ENCODE measurements around the gene ARL4C.

ARL4C gene

GRCh38 chr2:234447963-234448362 is 48.9 kb downstream of the ARL4C start:
- CTCF ChIA-PET = interaction anchor here (0.6 kb wide), 1 partner anchor 53 kb away, joined by 8 read pairs; no protein-coding TSS in a partner anchor
- H3K27ac ChIP-seq = peak overlapping the region; percentile 96
- DNase-seq (ENCODE audit: low spot score) = no peak
- POLR2A ChIA-PET (ENCODE audit: low non-redundant PET) = no interaction called here
- TF ChIP-seq, protein P1, sequence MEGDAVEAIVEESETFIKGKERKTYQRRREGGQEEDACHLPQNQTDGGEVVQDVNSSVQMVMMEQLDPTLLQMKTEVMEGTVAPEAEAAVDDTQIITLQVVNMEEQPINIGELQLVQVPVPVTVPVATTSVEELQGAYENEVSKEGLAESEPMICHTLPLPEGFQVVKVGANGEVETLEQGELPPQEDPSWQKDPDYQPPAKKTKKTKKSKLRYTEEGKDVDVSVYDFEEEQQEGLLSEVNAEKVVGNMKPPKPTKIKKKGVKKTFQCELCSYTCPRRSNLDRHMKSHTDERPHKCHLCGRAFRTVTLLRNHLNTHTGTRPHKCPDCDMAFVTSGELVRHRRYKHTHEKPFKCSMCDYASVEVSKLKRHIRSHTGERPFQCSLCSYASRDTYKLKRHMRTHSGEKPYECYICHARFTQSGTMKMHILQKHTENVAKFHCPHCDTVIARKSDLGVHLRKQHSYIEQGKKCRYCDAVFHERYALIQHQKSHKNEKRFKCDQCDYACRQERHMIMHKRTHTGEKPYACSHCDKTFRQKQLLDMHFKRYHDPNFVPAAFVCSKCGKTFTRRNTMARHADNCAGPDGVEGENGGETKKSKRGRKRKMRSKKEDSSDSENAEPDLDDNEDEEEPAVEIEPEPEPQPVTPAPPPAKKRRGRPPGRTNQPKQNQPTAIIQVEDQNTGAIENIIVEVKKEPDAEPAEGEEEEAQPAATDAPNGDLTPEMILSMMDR (conservative IDR thresholded peaks at IDR 0.05; ENCODE audit: low read depth) = no peak

GRCh38 chr2:234447189-234447588 is 49.7 kb downstream of the ARL4C start:
- no peak for DNase-seq (ENCODE audit: low spot score)
- CTCF ChIA-PET = interaction anchor here (1.5 kb wide), 1 partner anchor 31 kb away, joined by 4 read pairs; no protein-coding TSS in a partner anchor
- H3K27ac ChIP-seq = peak overlapping the region; percentile 96
- POLR2A ChIA-PET (ENCODE audit: low non-redundant PET) = interaction anchor here (1.3 kb wide), 1 partner anchor 49 kb away, joined by 7 read pairs; no protein-coding TSS in a partner anchor
- TF ChIP-seq, protein P1 (conservative IDR thresholded peaks at IDR 0.05; ENCODE audit: low read depth) = no peak

GRCh38 chr2:234446404-234447076 is 50.3 kb downstream of the ARL4C start:
- H3K27ac ChIP-seq = peak overlapping the region; percentile 96
- POLR2A ChIA-PET (ENCODE audit: low non-redundant PET) = interaction anchor here (0.7 to 1.3 kb wide), 2 partner anchors 49 to 51 kb away, joined by 3 to 7 read pairs; partner anchors contain the start of gene ARL4C
- CTCF ChIA-PET = interaction anchor here (0.6 to 1.5 kb wide), 2 partner anchors 32 to 439 kb away, joined by 3 to 4 read pairs; no protein-coding TSS in a partner anchor
- TF ChIP-seq, protein P1 (conservative IDR thresholded peaks at IDR 0.05; ENCODE audit: low read depth) = no peak
- peak; percentile 84 for DNase-seq (ENCODE audit: low spot score)

- no peak for DNase-seq (ENCODE audit: low spot score)
- TF ChIP-seq, protein P1 (conservative IDR thresholded peaks at IDR 0.05; ENCODE audit: low read depth) = no peak
- CTCF ChIA-PET = no interaction called here
- POLR2A ChIA-PET (ENCODE audit: low non-redundant PET) = no interaction called here
- peak overlapping the region; percentile 96 for H3K27ac ChIP-seq
Observed at GRCh38 chr2:234444893-234445292, 52.0 kb downstream of the ARL4C start.

DNA sequence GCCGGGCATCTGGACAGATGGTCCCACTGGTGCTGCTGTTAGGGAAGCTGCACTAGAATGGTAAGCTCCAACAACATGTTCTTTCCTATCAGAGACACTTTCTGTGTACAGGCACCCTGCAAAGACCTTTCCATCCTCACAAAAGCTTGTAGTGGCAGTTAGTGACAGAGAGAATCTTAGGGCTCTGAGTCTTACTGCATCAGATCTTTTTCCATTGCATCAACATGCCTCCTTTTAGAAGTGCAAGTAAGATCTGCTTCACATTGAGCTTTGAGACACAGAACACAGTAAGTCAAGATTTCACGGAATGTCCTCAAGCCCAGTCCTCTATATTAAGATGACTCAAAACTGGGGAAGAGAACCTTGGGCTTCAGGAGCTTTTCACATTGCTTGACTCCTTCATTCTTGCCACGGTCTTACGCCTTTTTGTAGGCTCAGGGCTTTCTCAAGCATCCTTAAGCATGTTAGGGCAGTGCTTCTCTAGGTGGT is 52.6 kb downstream of the ARL4C start:
- ChIA-PET POLR2A (ENCODE audit: low non-redundant PET) (no interaction called here), CTCF (interaction anchor here (0.5 kb wide), 1 partner anchor 166 kb away, joined by 4 read pairs; no protein-coding TSS in a partner anchor)
- TF ChIP-seq, protein P1 (conservative IDR thresholded peaks at IDR 0.05; ENCODE audit: low read depth) = no peak
- H3K27ac ChIP-seq = no peak overlapping the region
- DNase-seq (ENCODE audit: low spot score) = no peak

Data from RWPE1 (cell line).